ENCODE results near the gene SORBS1.

The SORBS1 gene

DNA sequence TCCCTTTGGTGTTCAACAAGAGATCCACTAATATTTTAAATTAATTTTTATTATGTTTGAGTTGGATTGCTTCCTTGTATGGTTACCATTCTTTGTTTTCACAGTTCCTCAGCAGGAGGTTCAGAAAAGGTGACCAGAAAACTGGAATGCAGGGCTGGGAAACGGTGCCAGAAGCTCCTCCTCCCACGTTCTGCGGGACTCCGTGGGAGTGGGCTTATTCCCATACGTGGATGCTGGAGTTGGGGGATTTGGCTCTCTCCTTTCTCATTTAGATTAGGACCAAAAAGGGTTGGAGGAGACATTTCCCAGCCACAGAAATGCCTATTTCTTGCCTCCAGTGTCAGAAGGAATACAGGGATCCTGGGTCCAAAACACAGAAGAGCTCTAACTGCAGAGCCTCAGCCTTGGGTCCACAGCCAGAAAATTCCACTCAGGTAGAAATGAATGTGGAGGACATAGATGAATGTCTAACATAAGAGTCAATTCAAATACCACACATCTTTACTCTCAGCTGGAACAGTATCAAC is 56.0 kb downstream of the SORBS1 start:
- Histone ChIP-seq H3K79me1 (ENCODE audit: low read length) (no peaks in the 10 kb centered on the region), H4K91ac (ENCODE audit: low read depth, low read length) (no peak overlapping the region), H2AK5ac (ENCODE audit: low read length) (no peak overlapping the region), H3K27me3 (ENCODE audit: insufficient read depth, low read length) (no peaks in the 10 kb centered on the region), H3K18ac (ENCODE audit: low read length) (no peak overlapping the region), H2AFZ (ENCODE audit: insufficient read depth, low read length, poor library complexity) (no peak overlapping the region), H3K14ac (ENCODE audit: low read length) (no peak overlapping the region), H3K23ac (ENCODE audit: low read length) (no peak overlapping the region), H4K8ac (ENCODE audit: low read depth, low read length) (no peak overlapping the region), H4K12ac (ENCODE audit: low read depth, low read length) (no peak overlapping the region), H3K9me3 (ENCODE audit: insufficient read depth, low read depth, low read length) (no peaks in the 10 kb centered on the region), H3K36me3 (ENCODE audit: control insufficient read depth in 1 of 2, insufficient read depth in 2 of 2, low read length in 2 of 2) (no peaks in the 10 kb centered on the region), H3K79me2 (ENCODE audit: control insufficient read depth, insufficient read depth, low read length, poor library complexity) (no peaks in the 10 kb centered on the region), H3K4ac (ENCODE audit: low read depth, low read length) (no peak overlapping the region), H2BK120ac (ENCODE audit: insufficient read depth, low read length, poor library complexity) (no peak overlapping the region), H2BK5ac (ENCODE audit: low read depth, low read length, poor library complexity) (no peak overlapping the region), H3K4me3 (ENCODE audit: low read depth, low read length) (no peak overlapping the region), H3K4me2 (ENCODE audit: low read length) (no peak overlapping the region), H3K9ac (ENCODE audit: low read length) (no peak overlapping the region), H2BK12ac (ENCODE audit: low read length) (no peak overlapping the region), H3K4me1 (ENCODE audit: control insufficient read depth in 1 of 2, insufficient read depth in 2 of 2, low read length in 2 of 2) (no peaks in the 10 kb centered on the region), H3K27ac (ENCODE audit: low read depth, low read length) (no peak overlapping the region)
- WGBS (ENCODE audit: extremely low coverage, insufficient coverage, insufficient read length), result no CpG with 5 or more reads among the region's 5 CpGs
- DNase-seq, result no peak

DNA sequence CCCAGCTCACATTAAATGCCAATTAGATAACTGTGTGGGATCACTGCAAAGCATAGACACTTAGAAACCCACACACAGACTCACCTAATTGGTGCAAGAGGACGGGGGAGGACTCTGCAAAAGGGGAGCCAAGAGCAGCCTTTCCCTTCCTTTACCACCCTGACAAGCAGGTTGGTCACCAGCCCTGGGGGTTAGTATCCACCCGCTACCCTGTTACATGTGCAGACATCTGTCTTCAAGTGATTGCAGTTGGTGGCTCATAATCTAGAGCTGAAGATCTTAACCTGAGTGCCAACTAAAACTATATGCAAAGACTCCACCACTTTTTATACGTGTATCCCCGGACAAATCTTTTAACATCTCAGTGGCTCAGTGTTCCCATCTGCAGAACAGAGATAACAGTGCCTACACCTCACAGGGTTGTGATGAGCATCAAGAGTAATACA is 56.9 kb downstream of the SORBS1 start:
- Histone ChIP-seq H3K9me3 (ENCODE audit: insufficient read depth, low read depth, low read length) (no peaks in the 10 kb centered on the region), H2AFZ (ENCODE audit: insufficient read depth, low read length, poor library complexity) (no peak overlapping the region), H3K4me2 (ENCODE audit: low read length) (no peak overlapping the region), H4K91ac (ENCODE audit: low read depth, low read length) (no peak overlapping the region), H3K36me3 (ENCODE audit: control insufficient read depth in 1 of 2, insufficient read depth in 2 of 2, low read length in 2 of 2) (no peaks in the 10 kb centered on the region), H3K27ac (ENCODE audit: low read depth, low read length) (no peak overlapping the region), H3K4me1 (ENCODE audit: control insufficient read depth in 1 of 2, insufficient read depth in 2 of 2, low read length in 2 of 2) (no peaks in the 10 kb centered on the region), H3K79me2 (ENCODE audit: control insufficient read depth, insufficient read depth, low read length, poor library complexity) (no peaks in the 10 kb centered on the region), H4K8ac (ENCODE audit: low read depth, low read length) (no peak overlapping the region), H3K14ac (ENCODE audit: low read length) (no peak overlapping the region), H3K9ac (ENCODE audit: low read length) (no peak overlapping the region), H2BK120ac (ENCODE audit: insufficient read depth, low read length, poor library complexity) (no peak overlapping the region), H3K4ac (ENCODE audit: low read depth, low read length) (no peak overlapping the region), H4K12ac (ENCODE audit: low read depth, low read length) (no peak overlapping the region), H3K23ac (ENCODE audit: low read length) (no peak overlapping the region), H3K79me1 (ENCODE audit: low read length) (no peaks in the 10 kb centered on the region), H3K4me3 (ENCODE audit: low read depth, low read length) (no peak overlapping the region), H2AK5ac (ENCODE audit: low read length) (no peak overlapping the region), H3K27me3 (ENCODE audit: insufficient read depth, low read length) (no peaks in the 10 kb centered on the region), H2BK5ac (ENCODE audit: low read depth, low read length, poor library complexity) (no peak overlapping the region), H2BK12ac (ENCODE audit: low read length) (no peak overlapping the region), H3K18ac (ENCODE audit: low read length) (no peak overlapping the region)
- no peak for DNase-seq
- WGBS (ENCODE audit: extremely low coverage, insufficient coverage, insufficient read length), result no CpG with 5 or more reads among the region's 4 CpGs

DNA sequence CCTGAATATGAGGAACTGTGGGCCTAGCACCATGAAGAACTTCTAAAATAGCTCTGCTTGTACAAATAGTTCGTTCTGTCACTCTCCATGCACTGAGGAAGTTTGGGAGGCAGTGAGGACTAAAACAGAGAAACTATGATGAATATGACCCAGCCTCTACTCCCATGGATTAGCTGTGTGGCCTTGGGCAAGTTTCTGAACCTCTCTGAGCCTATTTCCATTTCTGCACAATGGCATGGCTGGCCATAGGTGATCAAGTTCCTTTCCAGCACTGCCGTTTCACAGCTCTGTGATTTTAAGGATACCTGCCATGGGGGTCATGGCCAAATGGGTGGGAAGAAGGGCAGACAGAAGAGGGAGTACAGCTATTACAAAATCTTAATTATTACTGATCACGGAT is 57.6 kb downstream of the SORBS1 start:
- no CpG with 5 or more reads among the region's 3 CpGs for WGBS (ENCODE audit: extremely low coverage, insufficient coverage, insufficient read length)

DNA sequence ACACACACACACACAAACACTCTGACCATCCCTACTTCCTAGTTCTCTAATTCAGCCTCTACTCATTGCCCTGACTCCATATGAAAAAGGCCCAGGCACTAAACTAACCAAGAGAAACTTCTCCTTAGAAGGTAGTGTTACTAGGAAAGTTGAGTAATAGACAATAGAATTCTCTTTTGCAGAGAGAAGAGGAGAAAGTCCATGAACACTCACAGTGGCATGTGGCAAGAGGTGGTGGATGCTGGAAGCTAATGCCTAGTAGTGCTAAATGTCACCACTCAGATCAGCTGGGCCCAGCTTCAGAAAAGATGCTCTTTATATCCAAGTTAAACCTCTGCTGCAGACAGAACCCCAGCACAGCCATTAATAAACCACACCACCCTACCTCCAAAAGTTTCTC is 58.2 kb downstream of the SORBS1 start:
- Histone ChIP-seq H3K79me1 (ENCODE audit: low read length) (no peaks in the 10 kb centered on the region), H2BK5ac (ENCODE audit: low read depth, low read length, poor library complexity) (no peak overlapping the region), H3K27ac (ENCODE audit: low read depth, low read length) (no peak overlapping the region), H2BK120ac (ENCODE audit: insufficient read depth, low read length, poor library complexity) (no peak overlapping the region), H2AFZ (ENCODE audit: insufficient read depth, low read length, poor library complexity) (no peak overlapping the region), H3K36me3 (ENCODE audit: control insufficient read depth in 1 of 2, insufficient read depth in 2 of 2, low read length in 2 of 2) (no peaks in the 10 kb centered on the region), H4K12ac (ENCODE audit: low read depth, low read length) (no peak overlapping the region), H3K79me2 (ENCODE audit: control insufficient read depth, insufficient read depth, low read length, poor library complexity) (no peaks in the 10 kb centered on the region), H3K14ac (ENCODE audit: low read length) (no peak overlapping the region), H3K23ac (ENCODE audit: low read length) (no peak overlapping the region), H3K18ac (ENCODE audit: low read length) (no peak overlapping the region), H2BK12ac (ENCODE audit: low read length) (no peak overlapping the region), H2AK5ac (ENCODE audit: low read length) (no peak overlapping the region), H3K4me3 (ENCODE audit: low read depth, low read length) (no peak overlapping the region), H3K4ac (ENCODE audit: low read depth, low read length) (no peak overlapping the region), H4K8ac (ENCODE audit: low read depth, low read length) (no peak overlapping the region), H3K9ac (ENCODE audit: low read length) (no peak overlapping the region), H3K9me3 (ENCODE audit: insufficient read depth, low read depth, low read length) (no peaks in the 10 kb centered on the region), H3K4me2 (ENCODE audit: low read length) (no peak overlapping the region), H4K91ac (ENCODE audit: low read depth, low read length) (no peak overlapping the region), H3K4me1 (ENCODE audit: control insufficient read depth in 1 of 2, insufficient read depth in 2 of 2, low read length in 2 of 2) (no peaks in the 10 kb centered on the region), H3K27me3 (ENCODE audit: insufficient read depth, low read length) (no peaks in the 10 kb centered on the region)
- DNase-seq, result peak in 1 of 2 donors; percentile 12

More for the DNA sequence above, 57.6 kb downstream of the SORBS1 start:
- H3K4me1 ChIP-seq (ENCODE audit: control insufficient read depth in 1 of 2, insufficient read depth in 2 of 2, low read length in 2 of 2), result no peaks in the 10 kb centered on the region
- H3K4ac ChIP-seq (ENCODE audit: low read depth, low read length), result no peak overlapping the region
- no peaks in the 10 kb centered on the region for H3K9me3 ChIP-seq (ENCODE audit: insufficient read depth, low read depth, low read length)
- H3K36me3 ChIP-seq (ENCODE audit: control insufficient read depth in 1 of 2, insufficient read depth in 2 of 2, low read length in 2 of 2), result no peaks in the 10 kb centered on the region
- no peaks in the 10 kb centered on the region for H3K27me3 ChIP-seq (ENCODE audit: insufficient read depth, low read length)
- no peak overlapping the region for H2BK12ac ChIP-seq (ENCODE audit: low read length)
- H2BK120ac ChIP-seq (ENCODE audit: insufficient read depth, low read length, poor library complexity), result no peak overlapping the region
- H3K4me3 ChIP-seq (ENCODE audit: low read depth, low read length), result no peak overlapping the region
- DNase-seq, result no peak
- no peak overlapping the region for H4K12ac ChIP-seq (ENCODE audit: low read depth, low read length)
- no peak overlapping the region for H2AK5ac ChIP-seq (ENCODE audit: low read length)
- H2AFZ ChIP-seq (ENCODE audit: insufficient read depth, low read length, poor library complexity), result no peak overlapping the region
- no peak overlapping the region for H3K9ac ChIP-seq (ENCODE audit: low read length)
- H4K8ac ChIP-seq (ENCODE audit: low read depth, low read length), result no peak overlapping the region
- H3K14ac ChIP-seq (ENCODE audit: low read length), result no peak overlapping the region
- no peak overlapping the region for H4K91ac ChIP-seq (ENCODE audit: low read depth, low read length)
- H3K4me2 ChIP-seq (ENCODE audit: low read length), result no peak overlapping the region
- no peak overlapping the region for H3K18ac ChIP-seq (ENCODE audit: low read length)
- H3K27ac ChIP-seq (ENCODE audit: low read depth, low read length), result no peak overlapping the region
- H3K79me2 ChIP-seq (ENCODE audit: control insufficient read depth, insufficient read depth, low read length, poor library complexity), result no peaks in the 10 kb centered on the region
- H2BK5ac ChIP-seq (ENCODE audit: low read depth, low read length, poor library complexity), result no peak overlapping the region
- H3K23ac ChIP-seq (ENCODE audit: low read length), result no peak overlapping the region
- H3K79me1 ChIP-seq (ENCODE audit: low read length), result no peaks in the 10 kb centered on the region

All from trophoblast cell (in vitro differentiated cells and primary cell).